ENCODE data around the gene MYO10.

MYO10 gene

GRCh38 chr5:16812911-16813310, 123.2 kb downstream of the MYO10 start:
- TF ChIP-seq CTCF (IDR thresholded peaks at IDR 0.05): no peak

- no peak for TF ChIP-seq CTCF (IDR thresholded peaks at IDR 0.05)
These were observed 123.6 kb downstream of the MYO10 start for GRCh38 chr5:16812448-16812847.

- TF ChIP-seq CTCF (IDR thresholded peaks at IDR 0.05): no peak
These were observed 125.8 kb downstream of the MYO10 start for GRCh38 chr5:16810208-16810854.

- no peak for TF ChIP-seq CTCF (IDR thresholded peaks at IDR 0.05)
These were observed 126.5 kb downstream of the MYO10 start for GRCh38 chr5:16809395-16810207.

- no peak for TF ChIP-seq CTCF (IDR thresholded peaks at IDR 0.05)
These were observed 127.1 kb downstream of the MYO10 start for GRCh38 chr5:16809010-16809394.

DNA sequence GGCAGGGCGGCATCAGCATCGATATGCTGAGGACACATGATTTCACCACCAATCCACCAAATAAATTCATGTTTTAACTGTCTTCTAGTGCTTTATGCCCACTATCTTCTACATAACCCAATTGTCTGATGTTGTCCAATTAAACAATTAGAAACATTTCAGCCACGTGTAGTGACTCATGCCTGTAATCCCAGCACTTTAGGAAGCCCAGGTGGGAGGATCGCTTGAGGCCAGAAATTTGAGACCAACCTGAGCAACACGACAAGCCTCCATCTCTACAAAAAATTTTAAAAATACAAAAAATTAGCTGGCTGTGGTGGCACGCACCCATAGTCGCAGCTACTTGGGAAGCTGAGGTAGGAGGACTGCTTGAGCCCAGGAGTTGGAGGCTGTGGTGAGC, 128.1 kb downstream of the MYO10 start:
- TF ChIP-seq CTCF (IDR thresholded peaks at IDR 0.05): no peak

DNA sequence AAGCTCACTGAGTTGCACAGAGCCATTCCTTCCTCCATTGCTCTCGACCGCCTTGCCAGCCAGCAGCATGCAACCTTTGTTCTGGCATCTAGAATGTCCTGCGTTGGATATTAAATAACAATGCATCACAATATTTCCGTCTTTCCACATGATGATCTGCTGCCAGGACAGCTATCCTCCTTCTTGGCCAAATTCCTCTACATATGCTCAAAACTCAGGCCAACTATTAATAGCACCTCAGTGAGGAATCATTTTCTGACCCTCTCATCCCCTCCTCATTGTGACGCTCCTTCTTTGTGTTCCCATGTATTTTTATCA, 128.6 kb downstream of the MYO10 start:
- no peak for TF ChIP-seq CTCF (IDR thresholded peaks at IDR 0.05)

Data from LNCAP (cell line).